Measurements from ENCODE around the gene HSPA8.

DNA sequence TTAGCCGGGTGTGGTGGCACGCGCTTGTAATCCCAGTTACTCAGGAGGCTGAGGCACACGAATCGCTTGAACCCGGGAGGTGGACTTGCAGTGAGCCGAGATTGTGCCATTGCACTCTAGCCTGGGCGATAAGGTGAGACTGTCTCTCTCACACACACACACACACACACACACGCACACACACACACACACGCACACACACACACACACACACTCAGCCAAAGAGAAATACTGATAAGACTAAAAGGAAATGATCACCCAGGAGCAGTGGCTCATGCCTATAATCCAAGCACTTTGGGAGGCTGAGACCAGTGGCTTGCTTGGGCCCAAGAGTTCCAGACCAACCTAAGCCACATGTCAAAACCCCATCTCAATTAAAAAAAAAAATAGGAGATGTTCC is 20.8 kb downstream of the HSPA8 start:
- TF ChIP-seq, protein P1, sequence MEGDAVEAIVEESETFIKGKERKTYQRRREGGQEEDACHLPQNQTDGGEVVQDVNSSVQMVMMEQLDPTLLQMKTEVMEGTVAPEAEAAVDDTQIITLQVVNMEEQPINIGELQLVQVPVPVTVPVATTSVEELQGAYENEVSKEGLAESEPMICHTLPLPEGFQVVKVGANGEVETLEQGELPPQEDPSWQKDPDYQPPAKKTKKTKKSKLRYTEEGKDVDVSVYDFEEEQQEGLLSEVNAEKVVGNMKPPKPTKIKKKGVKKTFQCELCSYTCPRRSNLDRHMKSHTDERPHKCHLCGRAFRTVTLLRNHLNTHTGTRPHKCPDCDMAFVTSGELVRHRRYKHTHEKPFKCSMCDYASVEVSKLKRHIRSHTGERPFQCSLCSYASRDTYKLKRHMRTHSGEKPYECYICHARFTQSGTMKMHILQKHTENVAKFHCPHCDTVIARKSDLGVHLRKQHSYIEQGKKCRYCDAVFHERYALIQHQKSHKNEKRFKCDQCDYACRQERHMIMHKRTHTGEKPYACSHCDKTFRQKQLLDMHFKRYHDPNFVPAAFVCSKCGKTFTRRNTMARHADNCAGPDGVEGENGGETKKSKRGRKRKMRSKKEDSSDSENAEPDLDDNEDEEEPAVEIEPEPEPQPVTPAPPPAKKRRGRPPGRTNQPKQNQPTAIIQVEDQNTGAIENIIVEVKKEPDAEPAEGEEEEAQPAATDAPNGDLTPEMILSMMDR (IDR thresholded peaks at IDR 0.05; ENCODE audit: low read length) = no peak
- TF ChIP-seq EZH2 (optimal IDR thresholded peaks at IDR 0.05; ENCODE audit: low read depth, low read length) = no peak

All from MM.1S (cell line).